GM18873 (cell line): ENCODE measurements around the gene MAN1C1.

Experiments used
- ATAC-seq: cut with Tn5 transposase; IDR thresholded peaks from one replicate; pipeline ENCODE4 v1.9.1; 2021; ENCODE audit warnings: mild to moderate bottlenecking, moderate library complexity, moderate number of reproducible peaks; ENCODE audit not compliant: unreplicated experiment, low FRiP score

Gene MAN1C1

GRCh38 chr1:25748531-25749205 is 132.1 kb downstream of the MAN1C1 start:
- ATAC-seq, result no peak

- ATAC-seq, result no peak
Observed at GRCh38 chr1:25750923-25751605, 134.5 kb downstream of the MAN1C1 start.

GRCh38 chr1:25754470-25755181 is 138.0 kb downstream of the MAN1C1 start:
- no peak for ATAC-seq

GRCh38 chr1:25755475-25756125 is 139.0 kb downstream of the MAN1C1 start:
- no peak for ATAC-seq

- ATAC-seq, result no peak
Observed at GRCh38 chr1:25756215-25756614, 139.6 kb downstream of the MAN1C1 start.

GRCh38 chr1:25757151-25757845 is 140.7 kb downstream of the MAN1C1 start:
- ATAC-seq, result no peak

GRCh38 chr1:25757846-25758185 is 141.2 kb downstream of the MAN1C1 start:
- no peak for ATAC-seq

GRCh38 chr1:25758466-25759070 is 142.0 kb downstream of the MAN1C1 start:
- no peak for ATAC-seq

- no peak for ATAC-seq
Observed at GRCh38 chr1:25760122-25760719, 143.6 kb downstream of the MAN1C1 start.

- no peak for ATAC-seq
Observed at GRCh38 chr1:25760871-25761270, 144.3 kb downstream of the MAN1C1 start.

- no peak for ATAC-seq
Observed at GRCh38 chr1:25763493-25763892, 146.9 kb downstream of the MAN1C1 start.

- ATAC-seq, result no peak
Observed at GRCh38 chr1:25765136-25765922, 148.7 kb downstream of the MAN1C1 start.

- ATAC-seq, result no peak
Observed at GRCh38 chr1:25765923-25766589, 149.5 kb downstream of the MAN1C1 start.

- no peak for ATAC-seq
Observed at GRCh38 chr1:25766721-25767436, 150.3 kb downstream of the MAN1C1 start.

- ATAC-seq, result no peak
Observed at GRCh38 chr1:25767437-25767770, 150.8 kb downstream of the MAN1C1 start.

GRCh38 chr1:25768999-25769398 is 152.4 kb downstream of the MAN1C1 start:
- ATAC-seq, result no peak

GRCh38 chr1:25769625-25770383 is 153.2 kb downstream of the MAN1C1 start:
- no peak for ATAC-seq
